Neural cell (in vitro differentiated cells): ENCODE measurements around the gene RHCE. TPM values are rescaled to one million over a fixed set of nuclear protein-coding genes. Genes with fewer than 3 reads are reported as not detected.

Experiments
- H2AFZ ChIP-seq: fragments of 200-600, 300-800 bp; sonication (generic), shearing (Covaris generic); 2 replicates; pipeline ENCODE4 v1.6.0; 2014; ENCODE audit warnings: low read depth, mild to moderate bottlenecking, antibody characterized with exemption, low read length, moderate library complexity
- H3F3A ChIP-seq: fragments of 200-600 bp; shearing (Covaris generic); 2 replicates; pipeline ENCODE4 v1.6.1; 2016; ENCODE audit warnings: mild to moderate bottlenecking, moderate library complexity, mixed read lengths, antibody characterized with exemption, low read length; ENCODE audit not compliant: insufficient read depth, poor library complexity, severe bottlenecking
- H3K27ac ChIP-seq: fragments of 200-600, 300-800 bp; sonication (generic), shearing (Covaris generic); 2 replicates; pipeline ENCODE4 v1.5.1; 2014; ENCODE audit warnings: mild to moderate bottlenecking, low read length, moderate library complexity
- H3K27me3 ChIP-seq: fragments of 300-800, 200-600 bp; sonication (generic), shearing (Covaris generic); 2 replicates; pipeline ENCODE4 v1.6.0; 2014; ENCODE audit warnings: mild to moderate bottlenecking, low read depth, low read length, moderate library complexity; ENCODE audit not compliant: insufficient read depth
- H3K36me3 ChIP-seq: fragments of 300-800, 200-600 bp; sonication (generic), shearing (Covaris generic); 2 replicates; pipeline ENCODE4 v1.5.1; 2014; ENCODE audit warnings: mild to moderate bottlenecking, antibody characterized with exemption, low read length, moderate library complexity; ENCODE audit not compliant: insufficient read depth
- H3K4me2 ChIP-seq: fragments of 300-800, 200-600 bp; sonication (generic), shearing (Covaris generic); 2 replicates; pipeline ENCODE4 v1.6.0; 2014; ENCODE audit warnings: mild to moderate bottlenecking, low read length
- H3K4me3 ChIP-seq: fragments of 300-800, 200-600 bp; sonication (generic), shearing (Covaris generic); 2 replicates; pipeline ENCODE4 v1.5.1; 2014; ENCODE audit warnings: mild to moderate bottlenecking, low read length, moderate library complexity
- H3K79me2 ChIP-seq: fragments of 200-600 bp; shearing (Covaris generic); replicated peaks from 2 replicates; pipeline ENCODE4 v1.6.0; 2014; ENCODE audit warnings: mild to moderate bottlenecking, low read length, moderate library complexity; ENCODE audit not compliant: insufficient read depth
- H3K9ac ChIP-seq: fragments of 300-800, 200-600 bp; sonication (generic), shearing (Covaris generic); 2 replicates; pipeline ENCODE4 v1.6.1; 2016; ENCODE audit warnings: mild to moderate bottlenecking, low read length, mixed read lengths
- H3K9me2 ChIP-seq: fragments of 200-600 bp; shearing (Covaris generic); 2 replicates; pipeline ENCODE4 v1.6.1; 2016; ENCODE audit warnings: mild to moderate bottlenecking, low read length, mixed read lengths; ENCODE audit not compliant: insufficient read depth
- H3K9me3 ChIP-seq: fragments of 200-600, 300-800 bp; sonication (generic), shearing (Covaris generic); 2 replicates; pipeline ENCODE4 v1.6.1; 2016; ENCODE audit warnings: mild to moderate bottlenecking, mixed run types, low read length, moderate library complexity, mixed read lengths
- H4K20me1 ChIP-seq: fragments of 200-600 bp; shearing (Covaris generic); 2 replicates; pipeline ENCODE4 v1.6.1; 2016; ENCODE audit warnings: mild to moderate bottlenecking, mixed run types; ENCODE audit not compliant: insufficient read depth
- CTCF ChIP-seq: fragments of 450-650 bp; IDR thresholded peaks from 2 replicates; pipeline ENCODE4 v1.5.1; 2014; ENCODE audit warnings: antibody characterized with exemption, mild to moderate bottlenecking, moderate library complexity; ENCODE audit not compliant: poor library complexity, severe bottlenecking
- EP300 ChIP-seq: fragments of 450-650 bp; conservative IDR thresholded peaks from 2 replicates; pipeline ENCODE4 v1.6.1; 2014; ENCODE audit warnings: antibody characterized with exemption, mild to moderate bottlenecking, moderate library complexity; ENCODE audit not compliant: poor library complexity, severe bottlenecking
- EZH2 ChIP-seq: fragments of 200-600, 300-800 bp; shearing (Covaris generic), sonication (generic); IDR thresholded peaks from 2 replicates; pipeline ENCODE4 v1.6.1; 2014; ENCODE audit warnings: antibody characterized with exemption, low read length, borderline replicate concordance, mild to moderate bottlenecking; ENCODE audit not compliant: insufficient read depth, poor library complexity, severe bottlenecking
- MXI1 ChIP-seq: fragments of 450-650 bp; conservative IDR thresholded peaks from 2 replicates; pipeline ENCODE4 v1.6.1; 2014; ENCODE audit warnings: antibody characterized with exemption, mild to moderate bottlenecking; ENCODE audit not compliant: poor library complexity, severe bottlenecking
- POLR2AphosphoS5 ChIP-seq: IDR thresholded peaks from 2 replicates; pipeline ENCODE4 v1.6.1; 2012
- RAD21 ChIP-seq: fragments of 450-650 bp; conservative IDR thresholded peaks from 2 replicates; pipeline ENCODE4 v1.6.1; 2014; ENCODE audit warnings: antibody characterized with exemption, mild to moderate bottlenecking, moderate library complexity
- REST ChIP-seq: IDR thresholded peaks from 2 replicates; pipeline ENCODE4 v1.6.1; 2012; ENCODE audit warnings: borderline replicate concordance
- SMC3 ChIP-seq: fragments of 450-650 bp; conservative IDR thresholded peaks from 2 replicates; pipeline ENCODE4 v1.6.1; 2014; ENCODE audit warnings: antibody characterized with exemption, mild to moderate bottlenecking, moderate library complexity; ENCODE audit not compliant: poor library complexity
- TAF1 ChIP-seq: IDR thresholded peaks from 2 replicates; pipeline ENCODE4 v1.6.1; 2012; ENCODE audit warnings: low read depth
- polyA plus RNA-seq: library from polyadenylated mRNA; depleted of rRNA; stranded (reverse); fragments of >200 nt; gene quantifications from 2 replicates; pipeline ENCODE4 v1.2.3, GENCODE V29; 2014

The RHCE gene
- polyA plus RNA-seq, 1 donor from 2014 or later = 1.1 TPM

- Histone ChIP-seq H3K27me3 (no peaks in the 10 kb centered on the region), H3K9ac (no peak overlapping the region), H3K4me3 (no peak overlapping the region), H2AFZ (no peak overlapping the region), H3K79me2 (peaks cover 12% of the 10 kb centered on the region), H3K9me3 (no peaks in the 10 kb centered on the region), H3K4me2 (no peak overlapping the region), H3K36me3 (peaks cover 13% of the 10 kb centered on the region), H3K9me2 (no peaks in the 10 kb centered on the region), H4K20me1 (peaks cover 29% of the 10 kb centered on the region), H3K27ac (no peak overlapping the region), H3F3A (no peaks in the 10 kb centered on the region)
- no peak for TF ChIP-seq RAD21
- no peak for TF ChIP-seq EP300
- TF ChIP-seq SMC3 = no peak
- TF ChIP-seq REST = no peak
- TF ChIP-seq POLR2AphosphoS5 = no peak
- no peak for TF ChIP-seq TAF1
- no peak for TF ChIP-seq CTCF
- no peak for TF ChIP-seq EZH2
- no peak for TF ChIP-seq MXI1
Measured at GRCh38 chr1:25460020-25460419, 39.4 kb upstream of the RHCE start.

- TF ChIP-seq REST (no peak), SMC3 (no peak), MXI1 (no peak), CTCF (no peak), TAF1 (no peak), RAD21 (no peak), EP300 (no peak), EZH2 (no peak), POLR2AphosphoS5 (no peak)
- H3K79me2 ChIP-seq = peaks cover 10% of the 10 kb centered on the region
- H3F3A ChIP-seq = no peaks in the 10 kb centered on the region
- no peak overlapping the region for H2AFZ ChIP-seq
- peaks cover 16% of the 10 kb centered on the region for H3K36me3 ChIP-seq
- H4K20me1 ChIP-seq = peaks cover 29% of the 10 kb centered on the region
- H3K9me2 ChIP-seq = no peaks in the 10 kb centered on the region
- H3K4me3 ChIP-seq = no peak overlapping the region
- H3K4me2 ChIP-seq = no peak overlapping the region
- H3K9me3 ChIP-seq = no peaks in the 10 kb centered on the region
- no peaks in the 10 kb centered on the region for H3K27me3 ChIP-seq
- no peak overlapping the region for H3K27ac ChIP-seq
- no peak overlapping the region for H3K9ac ChIP-seq
Measured at GRCh38 chr1:25458541-25459298, 38.1 kb upstream of the RHCE start.
